ENCODE results near the gene RPP38.

DNA sequence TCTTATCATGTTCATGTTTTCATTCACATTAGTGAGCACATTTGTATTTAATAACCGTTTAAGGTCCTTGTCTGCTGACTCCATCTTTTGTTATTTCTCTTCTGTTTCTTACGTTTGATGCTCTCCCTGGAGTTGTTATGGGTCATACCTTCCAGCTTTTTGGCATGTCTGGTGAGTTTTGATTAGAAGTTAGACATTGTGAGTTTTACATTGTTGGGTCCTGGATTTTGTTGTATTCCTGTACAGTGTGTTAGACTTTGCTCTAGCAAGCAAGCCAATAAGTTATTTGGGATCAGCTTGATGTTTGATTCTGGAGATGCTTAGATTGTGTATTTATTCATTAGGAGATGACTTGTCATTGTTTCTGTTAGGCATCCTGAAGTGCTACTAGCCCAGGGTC is 36.5 kb upstream of the RPP38 start:
- TF ChIP-seq GATA3 (IDR thresholded peaks at IDR 0.05; ENCODE audit: low read depth, low read length) (no peak), GATA2 (IDR thresholded peaks at IDR 0.05; ENCODE audit: low read depth, low read length) (no peak)
